GM12864 (cell line): ENCODE data around the gene GDF11.

Source experiments
- DNase-seq: peaks from one replicate; pipeline ENCODE4 v3.0.0-alpha.2; 2011; ENCODE audit warnings: low read depth
- H3K4me3 ChIP-seq: 2 replicates; pipeline ENCODE4 v1.5.1; 2011; ENCODE audit warnings: mild to moderate bottlenecking, low read depth, low read length, control low read depth
- CTCF ChIP-seq: IDR thresholded peaks from 2 replicates; pipeline ENCODE4 v1.5.1; 2011; ENCODE audit warnings: low read depth, mild to moderate bottlenecking, moderate library complexity, low read length, control low read depth, inconsistent platforms; ENCODE audit errors: missing control alignments

GDF11 gene

GRCh38 chr12:55736076-55736475 is 6.8 kb upstream of the GDF11 start:
- TF ChIP-seq CTCF = no peak
- DNase-seq = no peak
- H3K4me3 ChIP-seq = no peak overlapping the region

GRCh38 chr12:55736780-55737580 is 5.9 kb upstream of the GDF11 start:
- H3K4me3 ChIP-seq = no peak overlapping the region
- peak; percentile 91 for TF ChIP-seq CTCF
- DNase-seq = no peak

- H3K4me3 ChIP-seq = peak overlapping the region; percentile 64
- no peak for DNase-seq
- TF ChIP-seq CTCF = no peak
Measured at GRCh38 chr12:55737581-55738122, 5.3 kb upstream of the GDF11 start.

GRCh38 chr12:55738123-55739024 is 4.5 kb upstream of the GDF11 start:
- H3K4me3 ChIP-seq = peak overlapping the region; percentile 64
- TF ChIP-seq CTCF = peak; percentile 70
- DNase-seq = peak; percentile 73

- no peak for TF ChIP-seq CTCF
- H3K4me3 ChIP-seq = no peak overlapping the region; the same call in 1 of the 2 replicates
- no peak for DNase-seq
Measured at GRCh38 chr12:55739025-55739378, 3.9 kb upstream of the GDF11 start.

DNA sequence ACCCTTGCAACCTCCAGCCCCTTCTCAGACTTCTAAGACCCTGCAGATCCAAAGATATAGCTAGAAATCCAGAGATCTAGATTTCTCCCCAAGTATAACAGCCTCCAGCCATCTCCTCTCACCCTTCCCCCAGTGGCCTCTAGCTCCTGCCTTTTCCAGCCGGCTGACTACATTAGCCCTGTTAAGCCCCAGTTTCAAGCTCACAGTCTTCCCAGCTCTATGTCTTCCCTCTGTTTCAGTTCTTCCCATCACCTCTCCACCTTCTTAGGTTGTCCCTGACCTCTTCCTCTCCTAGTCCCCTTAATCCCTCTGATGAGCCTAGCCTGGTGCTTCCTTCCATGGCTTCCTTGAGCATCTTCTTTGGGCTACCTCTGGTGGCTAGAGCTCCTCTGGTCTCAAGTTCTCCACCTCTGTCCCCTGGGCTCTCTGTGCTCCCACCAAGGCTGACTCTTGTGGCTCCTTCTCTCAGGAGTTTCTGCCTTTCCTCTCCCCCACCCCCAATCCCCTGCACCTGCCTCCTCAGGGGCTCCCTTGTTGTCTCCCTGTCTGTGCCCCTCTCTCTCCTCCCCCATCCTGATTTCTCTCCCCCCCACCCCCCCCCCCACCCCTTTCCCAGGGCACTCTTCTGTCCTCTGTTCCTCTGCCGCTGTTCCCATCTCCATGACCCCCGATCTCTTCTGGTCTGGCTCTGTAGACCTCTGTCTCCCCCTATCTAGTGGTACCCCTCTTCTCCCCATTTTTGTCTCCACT is 816 bp upstream of the GDF11 start:
- peak overlapping the region; percentile 41 for H3K4me3 ChIP-seq
- DNase-seq = no peak
- TF ChIP-seq CTCF = no peak
